HG02938 (cell line): Measurements from ENCODE around the gene KLF13.

Experiments used
- ATAC-seq: cut with Tn5 transposase; IDR thresholded peaks from one replicate; pipeline ENCODE4 v1.9.1; 2021; ENCODE audit warnings: mild to moderate bottlenecking, moderate library complexity; ENCODE audit not compliant: unreplicated experiment

The KLF13 gene

DNA sequence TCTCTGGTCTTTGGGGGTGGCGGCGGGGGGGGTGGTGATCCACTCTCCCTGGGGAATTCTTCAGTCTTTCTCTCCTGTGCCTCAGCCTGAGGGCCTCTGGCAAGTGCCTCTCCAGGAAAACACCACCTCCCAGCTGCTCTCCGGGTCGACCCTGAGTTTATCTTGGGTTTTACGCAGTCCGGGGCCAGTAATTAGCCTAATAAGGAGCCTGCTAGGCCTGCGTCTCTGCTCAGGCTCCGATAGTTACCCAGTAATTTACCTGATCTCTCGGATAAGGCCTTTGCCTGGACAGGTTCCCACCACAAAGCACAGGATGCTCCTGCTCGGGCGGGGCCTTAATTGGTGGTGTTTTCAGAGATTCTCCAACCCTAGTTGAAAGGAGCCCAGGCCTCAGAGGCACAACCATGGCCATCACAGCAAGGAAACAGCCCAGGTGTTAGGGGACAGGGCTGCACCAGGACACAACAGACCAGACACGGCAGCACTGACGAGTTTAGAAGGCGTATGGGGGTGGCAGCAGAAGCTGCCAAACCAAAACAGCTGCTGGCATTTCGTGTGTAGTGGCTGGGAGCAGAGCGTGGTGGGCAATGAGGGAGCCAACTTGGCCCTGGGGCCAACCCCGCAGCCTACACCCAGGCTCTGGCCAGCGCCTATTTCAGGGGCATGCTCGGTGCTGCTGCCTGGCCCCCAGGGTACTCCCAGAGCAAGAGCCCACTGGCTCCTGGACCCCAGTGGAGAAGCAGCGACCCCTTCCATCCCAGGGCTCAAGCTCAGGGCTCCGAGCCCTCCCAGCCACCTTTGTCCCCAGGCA lies 71.4 kb downstream of the KLF13 start:
- ATAC-seq = no peak

DNA sequence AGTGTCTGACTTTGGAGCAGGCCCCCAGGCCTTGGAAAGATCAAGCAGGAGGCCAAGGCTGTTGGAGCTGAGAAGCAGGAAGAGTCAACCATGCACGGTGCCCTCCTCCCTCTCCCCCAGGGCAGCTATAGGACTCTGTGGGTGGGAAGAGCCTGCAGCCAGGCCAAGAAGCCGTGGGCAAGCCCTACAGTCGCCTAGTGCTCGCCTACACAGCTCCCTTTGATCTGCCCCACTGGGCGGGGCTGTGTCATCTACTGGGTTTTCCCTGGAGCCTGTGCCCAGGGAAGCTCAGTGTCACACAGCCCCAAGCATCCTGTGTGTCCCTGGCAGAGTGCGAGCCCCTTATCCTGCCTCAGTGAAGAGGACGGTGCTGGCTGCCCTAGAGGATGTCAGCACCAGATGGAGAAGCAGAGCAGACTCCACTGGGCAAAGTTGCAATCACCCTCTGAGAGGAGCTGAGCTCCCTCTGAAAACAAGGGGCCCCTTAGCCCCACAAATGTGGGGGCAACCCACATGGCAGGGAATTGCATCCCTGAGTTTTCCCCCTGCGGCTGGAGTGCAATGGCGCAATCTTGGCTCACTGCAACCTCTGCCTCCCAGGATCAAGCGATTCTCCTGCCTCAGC lies 72.2 kb downstream of the KLF13 start:
- no peak for ATAC-seq

GRCh38 chr15:31399544-31400171 lies 73.0 kb downstream of the KLF13 start:
- ATAC-seq = no peak

- ATAC-seq = no peak
Observed at GRCh38 chr15:31400222-31400927, 73.7 kb downstream of the KLF13 start.

DNA sequence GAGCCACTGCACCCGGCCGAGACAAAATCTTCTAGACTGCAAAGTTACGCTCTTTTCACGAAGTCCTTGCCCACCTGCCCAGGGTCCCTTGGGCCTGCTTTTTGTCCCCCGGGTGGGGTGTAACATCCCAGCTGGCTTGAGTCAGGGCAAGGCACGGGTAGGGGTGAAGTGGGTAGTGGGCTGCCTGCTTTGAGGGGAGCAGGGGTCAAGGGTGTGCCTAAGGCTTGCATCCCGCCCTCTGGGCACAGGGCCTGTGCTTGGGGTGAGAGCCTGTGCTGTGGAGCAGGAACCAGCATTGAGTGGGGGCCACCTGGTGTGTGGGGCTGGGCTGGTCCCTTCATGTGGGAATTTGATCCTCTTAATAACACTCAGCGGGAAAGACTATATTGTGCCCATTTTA lies 74.6 kb downstream of the KLF13 start:
- ATAC-seq = no peak

GRCh38 chr15:31402003-31402402 lies 75.4 kb downstream of the KLF13 start:
- ATAC-seq = no peak

GRCh38 chr15:31402511-31403056 lies 75.9 kb downstream of the KLF13 start:
- ATAC-seq = no peak

DNA sequence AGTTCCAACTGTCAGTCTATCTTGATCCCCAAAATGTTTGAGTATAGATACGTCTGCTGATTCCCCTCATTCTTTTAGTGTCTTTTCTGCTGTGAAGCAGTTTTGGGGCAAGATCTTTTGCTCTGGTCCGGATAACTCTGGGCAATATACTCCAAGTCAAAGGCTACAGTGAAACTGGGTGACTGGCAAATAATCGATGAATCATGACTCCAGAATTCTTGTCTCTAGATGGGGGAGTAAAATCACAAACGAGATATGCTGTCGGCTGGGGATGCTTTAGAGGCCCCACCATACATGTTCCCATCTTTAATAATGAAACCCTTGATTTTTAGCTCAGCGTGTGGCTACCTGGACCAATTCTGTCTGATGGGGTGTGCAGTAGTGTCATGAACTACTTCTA lies 76.5 kb downstream of the KLF13 start:
- no peak for ATAC-seq

- ATAC-seq = no peak
Observed at GRCh38 chr15:31403606-31404005, 77.0 kb downstream of the KLF13 start.

DNA sequence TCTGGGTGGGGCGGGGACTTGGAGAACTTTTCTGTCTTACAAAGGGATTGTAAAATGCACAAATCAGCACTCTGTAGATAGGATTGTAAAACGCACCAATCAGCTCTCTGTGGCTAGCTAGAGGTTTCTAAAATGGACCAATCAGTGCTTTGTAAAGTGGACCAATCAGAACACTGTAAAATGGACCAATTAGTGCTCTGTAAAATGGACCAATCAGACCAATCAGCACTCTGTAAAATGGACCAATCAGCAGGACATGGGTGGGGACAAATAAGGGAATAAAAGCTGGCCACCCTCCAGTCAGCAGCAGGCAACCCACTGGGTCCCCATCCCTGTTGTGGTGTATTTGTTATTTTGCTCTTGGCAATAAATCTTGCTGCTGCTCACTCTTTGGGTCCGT lies 77.7 kb downstream of the KLF13 start:
- ATAC-seq = no peak

DNA sequence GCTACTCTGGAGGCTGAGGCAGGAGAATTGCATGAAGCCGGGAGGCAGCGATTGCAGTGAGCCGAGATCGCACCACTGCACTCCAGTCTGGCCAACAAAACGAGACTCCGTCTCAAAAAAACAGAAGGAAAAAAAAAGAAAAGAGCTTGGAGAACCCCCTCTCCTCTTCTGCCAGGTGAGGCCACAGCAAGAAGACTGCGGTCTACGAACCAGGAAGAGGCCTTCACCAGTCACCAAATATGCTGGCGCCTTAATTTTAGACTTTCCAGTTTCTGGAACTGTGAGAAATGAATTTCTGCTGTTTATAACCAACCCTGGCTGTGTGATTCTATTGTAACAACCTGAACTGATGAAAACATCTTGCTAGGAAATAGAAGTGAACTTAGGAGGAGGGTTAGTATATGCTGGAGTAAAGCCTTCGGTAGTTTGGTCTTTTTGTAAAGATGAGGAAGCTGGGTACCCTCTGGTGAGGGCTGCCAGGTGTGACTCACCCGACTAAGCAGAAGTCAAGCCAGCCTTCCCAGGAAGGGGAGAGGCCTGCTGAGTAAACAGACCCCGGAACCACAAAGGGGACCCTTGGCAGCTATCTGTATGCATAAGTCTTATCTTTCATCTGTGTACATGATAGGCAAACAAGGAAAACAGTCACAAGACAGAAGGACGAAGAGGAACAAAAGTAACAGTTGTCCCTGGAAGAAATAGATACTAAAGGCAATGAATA lies 78.7 kb downstream of the KLF13 start:
- no peak for ATAC-seq

DNA sequence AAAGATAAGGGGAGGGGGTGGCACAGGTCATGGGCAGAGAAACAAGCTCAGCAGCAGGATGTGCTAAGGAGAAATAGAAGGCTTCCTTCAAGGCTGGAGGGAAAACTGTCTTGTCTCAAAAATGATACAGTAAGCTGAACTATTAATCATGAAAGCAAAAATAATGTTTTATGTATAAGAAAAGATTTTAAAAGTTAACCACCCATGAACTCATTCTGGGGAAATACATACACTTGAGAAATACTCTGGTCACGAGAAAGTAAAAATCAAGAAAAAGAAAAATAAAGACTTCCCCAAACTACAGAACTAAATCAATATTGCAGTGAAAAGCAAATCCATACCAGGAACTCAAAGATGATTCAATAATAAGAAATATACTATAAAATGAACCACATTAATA lies 80.7 kb downstream of the KLF13 start:
- no peak for ATAC-seq

GRCh38 chr15:31407851-31408250 lies 81.2 kb downstream of the KLF13 start:
- ATAC-seq = no peak

DNA sequence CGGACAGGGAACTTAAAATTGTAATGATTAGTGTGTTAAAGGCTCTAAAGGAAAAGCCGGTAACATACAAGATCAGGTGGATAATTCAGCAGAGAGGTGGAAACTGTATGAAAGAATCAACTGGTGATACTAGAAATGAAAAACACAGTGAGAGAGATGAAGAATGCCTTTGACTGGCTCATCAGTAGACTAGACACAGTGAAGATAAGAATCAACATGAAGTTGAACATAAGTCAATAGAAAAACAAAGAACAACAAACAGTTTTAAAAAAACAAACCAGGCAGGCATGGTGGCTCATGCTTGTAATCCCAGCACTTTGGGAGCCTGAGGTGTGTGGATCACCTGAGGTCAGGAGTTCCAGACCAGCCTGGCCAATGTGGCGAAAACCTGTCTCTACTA lies 82.1 kb downstream of the KLF13 start:
- ATAC-seq = no peak

GRCh38 chr15:31409171-31409570 lies 82.5 kb downstream of the KLF13 start:
- no peak for ATAC-seq

GRCh38 chr15:31412824-31413223 lies 86.2 kb downstream of the KLF13 start:
- no peak for ATAC-seq

GRCh38 chr15:31415201-31415600 lies 88.6 kb downstream of the KLF13 start:
- no peak for ATAC-seq

DNA sequence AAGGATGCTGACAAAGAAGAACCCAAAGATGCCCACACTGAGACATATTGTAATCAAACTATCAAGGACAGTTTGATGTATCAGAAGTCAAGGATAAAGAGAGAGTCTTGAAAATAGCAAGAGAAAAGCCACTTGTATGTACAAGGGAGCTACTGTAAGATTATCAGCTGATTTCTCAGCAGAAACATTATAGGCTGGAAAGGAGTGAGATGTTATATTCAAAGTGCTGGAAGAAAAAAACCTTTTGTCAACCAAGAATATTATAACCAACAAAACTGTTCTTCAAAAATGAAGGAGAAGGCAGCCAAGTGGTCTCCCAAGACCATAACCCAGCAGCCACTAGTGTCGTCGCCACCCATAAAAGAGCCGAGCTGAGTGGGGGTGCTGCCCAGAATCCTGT lies 93.2 kb downstream of the KLF13 start:
- ATAC-seq = no peak

DNA sequence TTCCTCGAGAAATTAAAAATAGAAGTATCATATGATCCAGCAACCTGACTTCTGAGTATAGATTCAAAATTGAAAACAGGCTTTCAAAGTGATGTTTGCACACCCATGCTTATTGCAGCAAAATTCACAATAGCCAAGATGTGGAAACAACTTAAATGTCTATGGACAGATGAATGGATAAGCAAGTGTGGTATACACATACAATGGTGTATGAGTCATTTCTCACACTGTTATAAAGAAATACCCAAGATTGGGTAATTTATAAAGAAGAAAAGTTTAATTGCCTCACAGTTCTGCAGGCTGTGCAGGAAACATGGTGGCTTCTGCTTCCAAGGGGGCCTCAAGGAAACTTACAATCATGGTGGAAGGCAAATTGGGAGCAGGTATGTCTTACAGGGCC lies 100.8 kb downstream of the KLF13 start:
- ATAC-seq = no peak
